ENCODE measurements around the gene CXCL17. TPM values are rescaled to one million over a fixed set of nuclear protein-coding genes. Genes with fewer than 3 reads are reported as not detected.

Gene CXCL17
- total RNA-seq, 1 experiment from 2014 or later: not detected

- no peak for DNase-seq (ENCODE audit: low read depth)
These were observed 42.3 kb downstream of the CXCL17 start for GRCh38 chr19:42400404-42400803.

GRCh38 chr19:42397263-42398166 is 45.2 kb downstream of the CXCL17 start:
- peak; percentile 49 for DNase-seq (ENCODE audit: low read depth)

GRCh38 chr19:42396381-42397262 is 46.1 kb downstream of the CXCL17 start:
- peak; percentile 99 for DNase-seq (ENCODE audit: low read depth)

- DNase-seq (ENCODE audit: low read depth): no peak
These were observed 48.0 kb downstream of the CXCL17 start for GRCh38 chr19:42394751-42395150.

- DNase-seq (ENCODE audit: low read depth): no peak
These were observed 50.6 kb downstream of the CXCL17 start for GRCh38 chr19:42392165-42392564.

GRCh38 chr19:42389899-42390298 is 52.8 kb downstream of the CXCL17 start, which contains the start of gene CNFN:
Gene CNFN (minus strand): TSS chr19:42390297. CDS start chr19:42389037, 1,260 bp downstream.
- DNase-seq (ENCODE audit: low read depth): no peak

GRCh38 chr19:42388851-42389489 is 53.8 kb downstream of the CXCL17 start:
- no peak for DNase-seq (ENCODE audit: low read depth)

GRCh38 chr19:42386974-42387707 is 55.6 kb downstream of the CXCL17 start:
- DNase-seq (ENCODE audit: low read depth): peak; percentile 68

- DNase-seq (ENCODE audit: low read depth): no peak
These were observed 62.6 kb downstream of the CXCL17 start for GRCh38 chr19:42380155-42380554.

Other genes with a start within 250 kb of the CXCL17 start
- 13.8 and 14.4 TPM in 2 replicates for gene DEDD2, start 225.3 kb downstream of the CXCL17 start, total RNA-seq (2014; rRNA removed; shearing (Covaris generic))
- 7.2 and 7.3 TPM in 2 replicates for gene ZNF526, start 222.6 kb downstream of the CXCL17 start, total RNA-seq (2014; rRNA removed; shearing (Covaris generic))
- 26.7 and 30.2 TPM in 2 replicates for gene GSK3A, start 200.3 kb downstream of the CXCL17 start, total RNA-seq (2014; rRNA removed; shearing (Covaris generic))
- 31.6 and 40.1 TPM in 2 replicates for gene ERF, start 187.8 kb downstream of the CXCL17 start, total RNA-seq (2014; rRNA removed; shearing (Covaris generic))
- gene CIC, start 173.7 kb downstream of the CXCL17 start, total RNA-seq (2014; rRNA removed; shearing (Covaris generic)): 12.9 and 14.6 TPM in 2 replicates
- 1.8 and 2.9 TPM in 2 replicates for gene PRR19, start 140.8 kb downstream of the CXCL17 start, total RNA-seq (2014; rRNA removed; shearing (Covaris generic))
- gene PAFAH1B3, start 140.3 kb downstream of the CXCL17 start, total RNA-seq (2014; rRNA removed; shearing (Covaris generic)): 108 and 147 TPM in 2 replicates
- gene TMEM145, start 129.6 kb downstream of the CXCL17 start, total RNA-seq (2014; rRNA removed; shearing (Covaris generic)): 0.68 and 1.2 TPM in 2 replicates
- 9.4 and 12.9 TPM in 2 replicates for gene MEGF8, start 117.3 kb downstream of the CXCL17 start, total RNA-seq (2014; rRNA removed; shearing (Covaris generic))
- gene CNFN, start 52.6 kb downstream of the CXCL17 start, total RNA-seq (2014; rRNA removed; shearing (Covaris generic)): 1.1 TPM in 1 of 2 replicates, not detected in the other
- gene LIPE, start 15.6 kb downstream of the CXCL17 start, total RNA-seq (2014; rRNA removed; shearing (Covaris generic)): 10.1 and 13.2 TPM in 2 replicates
- 0.12 and 0.20 TPM in 2 replicates for gene CEACAM1, start 85.5 kb upstream of the CXCL17 start, total RNA-seq (2014; rRNA removed; shearing (Covaris generic))
- gene CEACAM8, start 152.0 kb upstream of the CXCL17 start, total RNA-seq (2014; rRNA removed; shearing (Covaris generic)): not detected in 2 replicates

Data from RPMI7951 (cell line).